HepG2 (cell line): ENCODE results near the gene LIMA1. TPM values are rescaled to one million over a fixed set of nuclear protein-coding genes. Genes with fewer than 3 reads are reported as not detected.

Source experiments
- ATAC-seq: fragments of 200-7000 bp; cut with Tn5 transposase; 3 replicates; pipeline ENCODE4 v1.9.1; 2020; ENCODE audit warnings: mild to moderate bottlenecking, moderate library complexity
- BruUV-seq: library from RNA; stranded (reverse); fragments of 400-500 nt; replicated peaks from 2 replicates; lab custom pipeline; 2021; lab: Mats Ljungman, UMichigan
- CTCF ChIA-PET: fragments of 300-600 bp; formaldehyde crosslinking; extraction: SDS; loops from one replicate; lab custom pipeline; 2021; ENCODE audit warnings: low total read pairs, inconsistent platforms, low intra/inter-chr PET ratio; lab: Yijun Ruan, JAX
- POLR2A ChIA-PET: fragments of 350-600 bp; sonication (Branson Sonifier 250); formaldehyde crosslinking; loops from one replicate; lab custom pipeline; 2020; ENCODE audit warnings: antibody characterized with exemption, inconsistent platforms; lab: Yijun Ruan, JAX
- DNase-seq: peaks from one replicate; pipeline ENCODE4 v3.0.0-alpha.2; 2015; ENCODE audit warnings: low spot score
- FAIRE-seq: peaks from 3 replicates; lab custom pipeline; 2011; peaks lifted over from hg19 to GRCh38; lab: Jason Lieb, UNC
- H2AFZ ChIP-seq: one replicate; pipeline ENCODE4 v1.6.1; 2011; ENCODE audit warnings: low read length, inconsistent platforms
- H3K27ac ChIP-seq: fragments of 300-600 bp; 3 replicates; pipeline ENCODE4 v1.8.0; 2011; ENCODE audit warnings: mixed run types, mild to moderate bottlenecking, mixed read lengths, low read length, inconsistent platforms; ENCODE audit not compliant: insufficient read depth; ENCODE audit errors: extremely low read length
- H3K27me3 ChIP-seq, 2 experiments: fragments of 200-600 bp in 1 of 2; 2 replicates in 1 of 2; 3 replicates in 1 of 2; pipeline versions ENCODE4 v1.6.0 to v1.8.0; 2011; ENCODE audit warnings: low read length in 2 of 2, mild to moderate bottlenecking in 2 of 2, moderate library complexity in 2 of 2, inconsistent platforms in 1 of 2; ENCODE audit not compliant: insufficient read depth in 2 of 2, control insufficient read depth in 1 of 2
- H3K36me3 ChIP-seq, 2 experiments: fragments of 200-600 bp in 1 of 2; replicated peaks in 1 of 2; 2 replicates in 1 of 2; 3 replicates in 1 of 2; pipeline versions ENCODE4 v1.5.1 to v1.8.0; 2011; ENCODE audit warnings: low read length in 2 of 2, inconsistent platforms in 1 of 2; ENCODE audit not compliant: insufficient read depth in 2 of 2, control insufficient read depth in 1 of 2
- H3K4me1 ChIP-seq: 2 replicates; pipeline ENCODE4 v1.5.1; 2012; ENCODE audit warnings: low read length, inconsistent platforms; ENCODE audit not compliant: insufficient read depth
- H3K4me2 ChIP-seq: 2 replicates; pipeline ENCODE4 v1.6.0; 2011; ENCODE audit warnings: low read depth, low read length, inconsistent platforms
- H3K4me3 ChIP-seq, 3 experiments: fragments of 200-600 bp in 1 of 3; sonication (generic), shearing (Covaris generic) in 1 of 3; replicated peaks in 1 of 3; 2 replicates each; pipeline ENCODE4 v1.5.1; 2011 to 2016; ENCODE audit warnings: low read length in 3 of 3, inconsistent platforms in 2 of 3, low read depth in 2 of 3, mild to moderate bottlenecking in 2 of 3, control low read depth in 1 of 3, mixed read lengths in 1 of 3; ENCODE audit not compliant: insufficient read depth in 1 of 3
- H3K79me2 ChIP-seq: one replicate; pipeline ENCODE4 v1.6.1; 2011; ENCODE audit warnings: low read length, inconsistent platforms; ENCODE audit not compliant: insufficient read depth
- H3K9ac ChIP-seq: 2 replicates; pipeline ENCODE4 v1.6.0; 2011; ENCODE audit warnings: mild to moderate bottlenecking, low read depth, low read length, inconsistent platforms; ENCODE audit not compliant: insufficient read depth
- H3K9me3 ChIP-seq: 2 replicates; pipeline ENCODE4 v1.5.1; 2012; ENCODE audit warnings: mild to moderate bottlenecking, low read length
- H4K20me1 ChIP-seq: 2 replicates; pipeline ENCODE4 v1.6.0; 2011; ENCODE audit warnings: inconsistent platforms, mild to moderate bottlenecking, low read length, moderate library complexity; ENCODE audit not compliant: insufficient read depth
- ATF4 ChIP-seq, 2 experiments: fragments of 450-650 bp in 1 of 2; sonication (generic) in 1 of 2; formaldehyde crosslinking; IDR thresholded peaks; 2 replicates each; pipeline versions ENCODE4 v1.5.0 to v1.8.0; 2020 to 2022; ENCODE audit warnings: mild to moderate bottlenecking in 1 of 2, missing genetic modification reagents in 1 of 2
- CTCF ChIP-seq: sonication (generic); formaldehyde crosslinking; IDR thresholded peaks from 2 replicates; pipeline ENCODE4 v1.5.0; 2020; ENCODE audit warnings: mild to moderate bottlenecking, missing genetic modification reagents, moderate library complexity
- JARID2 ChIP-seq: sonication (generic); formaldehyde crosslinking; IDR thresholded peaks from 2 replicates; pipeline ENCODE4 v1.8.1; 2023; ENCODE audit warnings: missing genetic modification reagents, inconsistent platforms; ENCODE audit not compliant: insufficient replicate concordance
- KAT2B ChIP-seq: fragments of 150-350 bp; IDR thresholded peaks from 2 replicates; pipeline ENCODE4 v1.6.1; 2014; ENCODE audit warnings: low read depth, low read length, borderline replicate concordance
- LCORL ChIP-seq, 2 experiments: fragments of 450-650 bp in 1 of 2; sonication (generic) in 1 of 2; formaldehyde crosslinking in 1 of 2; IDR thresholded peaks; 2 replicates each; pipeline versions ENCODE4 v1.5.0 to v1.6.1; 2017 to 2020; ENCODE audit warnings: antibody characterized with exemption in 1 of 2, missing genetic modification reagents in 1 of 2
- LRRFIP1 ChIP-seq: sonication (generic); formaldehyde crosslinking; conservative IDR thresholded peaks from 2 replicates; pipeline ENCODE4 v1.4.0; 2020; ENCODE audit warnings: missing genetic modification reagents
- MAFF ChIP-seq: IDR thresholded peaks from 2 replicates; pipeline ENCODE4 v1.6.1; 2011; ENCODE audit warnings: low read depth, low read length, improper control_type of control experiment
- MBD4 ChIP-seq: IDR thresholded peaks from 2 replicates; pipeline ENCODE4 v1.6.1; 2012; ENCODE audit warnings: low read length, inconsistent platforms, borderline replicate concordance
- MEIS1 ChIP-seq: sonication (generic); formaldehyde crosslinking; IDR thresholded peaks from 2 replicates; pipeline ENCODE4 v1.9.0; 2021; ENCODE audit warnings: mild to moderate bottlenecking, missing genetic modification reagents, moderate library complexity, borderline replicate concordance
- PLSCR1 ChIP-seq: sonication (generic); formaldehyde crosslinking; IDR thresholded peaks from 2 replicates; pipeline ENCODE4 v1.5.0; 2020; ENCODE audit warnings: missing genetic modification reagents, mild to moderate bottlenecking, borderline replicate concordance
- ZNF354B ChIP-seq: sonication (generic); formaldehyde crosslinking; IDR thresholded peaks from 2 replicates; pipeline ENCODE4 v1.8.0; 2022; ENCODE audit warnings: mild to moderate bottlenecking, missing genetic modification reagents
- WGBS: methylation state at CpG from one replicate; pipeline ENCODE4 v1.1.6; 2017; ENCODE audit warnings: low lambda C conversion rate; 5-methylcytosine and 5-hydroxymethylcytosine counted together
- in situ Hi-C: cut with HindIII; loops from 2 replicates; pipeline ENCODE4 v1.10.0; 2017; ENCODE audit warnings: low pct_unique_long_range_greater_than_20kb; ENCODE audit not compliant: extremely low pct_ligation_motif_present
- intact Hi-C: fragments of 100-400 bp; cut with micrococcal nuclease; formaldehyde crosslinking; loops from one replicate; pipeline ENCODE4 v1.10.0; 2022; ENCODE audit not compliant: unreplicated experiment
- polyA plus RNA-seq, 8 experiments: library from polyadenylated mRNA; depleted of rRNA in 3 of 8; stranded (reverse) in 7 of 8; unstranded in 1 of 8; fragments of >200 nt; fragmentation: Illumina TruSeq in 4 of 8; extraction: Trizol in 4 of 8; gene quantifications; 2 replicates each; pipeline versions ENCODE4 v1.2.1 to v1.2.3, GENCODE V29; 2011 to 2016; ENCODE audit warnings: low read depth in 4 of 8, missing spikeins in 1 of 8, mixed read lengths in 1 of 8; ENCODE audit not compliant: insufficient read depth in 1 of 8
- total RNA-seq, 5 experiments: library from RNA; depleted of rRNA; stranded (reverse); fragments of >200 nt; fragmentation: Illumina TruSeq; extraction: Trizol; gene quantifications; 2 replicates each; pipeline ENCODE4 v1.2.3, GENCODE V29; 2016; ENCODE audit warnings: low read depth in 1 of 5

The LIMA1 gene
- total and polyA plus RNA-seq, 2 of the 13 experiments (the other 11 are each of a cell fraction or from before 2014, with no cell fraction given): 13.0 to 19.8 TPM

- H3K4me2 ChIP-seq: no peak overlapping the region
- H3K9me3 ChIP-seq: no peaks in the 10 kb centered on the region
- TF ChIP-seq LCORL (IDR thresholded peaks at IDR 0.05) (no peak), LCORL (CRISPR knock-in tag; IDR thresholded peaks at IDR 0.05) (no peak), MEIS1 (CRISPR knock-in tag) (no peak)
- TF ChIP-seq, all 625 proteins: peak for 0
- Histone ChIP-seq H3K36me3 (peaks cover 10 to 31% of the 10 kb centered on the region in 2 experiments), H3K27me3 (no peaks in the 10 kb centered on the region), H3K27ac (no peak overlapping the region), H3K4me1 (no peaks in the 10 kb centered on the region), H3K9ac (no peak overlapping the region), H3K79me2 (no peaks in the 10 kb centered on the region), H4K20me1 (no peaks in the 10 kb centered on the region), H3K4me3 (no peak overlapping the region), H2AFZ (no peak overlapping the region)
- DNase-seq (no peak), ATAC-seq (no peak), FAIRE-seq (no peak)
- in situ Hi-C loops: loop anchor here (5.0 kb wide), 1 partner anchor 48 kb away; no protein-coding TSS in a partner anchor
- BruUV-seq: no TSS peak
- intact Hi-C loops: no loop called here
- WGBS: 97% methylated on average over 4 of the region's 4 CpGs
- CTCF ChIA-PET: no interaction called here
- POLR2A ChIA-PET: interaction anchor here (2.2 to 2.3 kb wide), 2 partner anchors 17 to 38 kb away, joined by 10 to 11 read pairs; partner anchors contain the start of genes CERS5 and COX14
These were observed 154.0 kb downstream of the LIMA1 start for GRCh38 chr12:50129290-50129689.

GRCh38 chr12:50127546-50127945 is 155.8 kb downstream of the LIMA1 start:
- POLR2A ChIA-PET: interaction anchor here (0.7 to 1.3 kb wide), 3 partner anchors 16 to 46 kb away, joined by 3 to 4 read pairs (median 4); partner anchors contain the start of gene CERS5

More at GRCh38 chr12:50127546-50127945, 155.8 kb downstream of the LIMA1 start:
- Histone ChIP-seq H3K27me3 (no peaks in the 10 kb centered on the region), H3K4me1 (no peaks in the 10 kb centered on the region), H3K9ac (no peak overlapping the region), H2AFZ (no peak overlapping the region), H3K4me2 (no peak overlapping the region), H3K4me3 (no peak overlapping the region), H3K79me2 (no peaks in the 10 kb centered on the region), H3K36me3 (peaks cover 7 to 26% of the 10 kb centered on the region in 2 experiments; a peak in 3 of 5 replicates), H3K27ac (no peak overlapping the region), H3K9me3 (no peaks in the 10 kb centered on the region), H4K20me1 (no peaks in the 10 kb centered on the region)
- TF ChIP-seq PLSCR1 (CRISPR knock-in tag) (no peak), MAFF (no peak), JARID2 (CRISPR knock-in tag) (no peak), CTCF (no peak), ATF4 (CRISPR knock-in tag; IDR thresholded peaks at IDR 0.05) (no peak), KAT2B (no peak), LRRFIP1 (CRISPR knock-in tag) (no peak), MBD4 (no peak), ZNF354B (CRISPR knock-in tag) (no peak)
- ATAC-seq (no peak), FAIRE-seq (no peak), DNase-seq (no peak)
- CTCF ChIA-PET: no interaction called here
- no TSS peak for BruUV-seq
- intact Hi-C loops (no loop called here), in situ Hi-C loops (loop anchor here (5.0 kb wide), 1 partner anchor 50 kb away; no protein-coding TSS in a partner anchor)
- WGBS: 96% methylated on average over 2 of the region's 2 CpGs
